PFSK-1 (cell line): Measurements from ENCODE around the gene ATG4B.

Source experiments
- FOXP2 ChIP-seq: optimal IDR thresholded peaks from 2 replicates; pipeline ENCODE3; 2011; ENCODE audit warnings: borderline replicate concordance, control low read depth, inconsistent platforms; ENCODE audit not compliant: insufficient read depth; ENCODE audit errors: extremely low read length, extremely low read depth
- POLR2AphosphoS5 ChIP-seq: IDR thresholded peaks from 2 replicates; pipeline ENCODE4 v1.6.1; 2012; ENCODE audit warnings: low read depth, mild to moderate bottlenecking, control low read depth, low read length, moderate library complexity
- REST ChIP-seq, 2 experiments: IDR thresholded peaks; 2 replicates each; pipeline versions ENCODE4 v1.6.1 to v1.8.0; 2011 to 2012; ENCODE audit warnings: low read depth in 2 of 2, low read length in 2 of 2, control low read depth in 1 of 2, inconsistent platforms in 1 of 2, mild to moderate bottlenecking in 1 of 2, moderate library complexity in 1 of 2; ENCODE audit not compliant: insufficient read depth in 1 of 2
- SIN3A ChIP-seq: IDR thresholded peaks from 2 replicates; pipeline ENCODE4 v1.6.1; 2012; ENCODE audit warnings: mild to moderate bottlenecking, low read length, moderate library complexity, borderline replicate concordance; ENCODE audit not compliant: insufficient read depth
- TAF1 ChIP-seq: IDR thresholded peaks from 2 replicates; pipeline ENCODE4 v1.6.1; 2012; ENCODE audit warnings: low read length, control low read depth, borderline replicate concordance; ENCODE audit not compliant: insufficient read depth

ATG4B gene

DNA sequence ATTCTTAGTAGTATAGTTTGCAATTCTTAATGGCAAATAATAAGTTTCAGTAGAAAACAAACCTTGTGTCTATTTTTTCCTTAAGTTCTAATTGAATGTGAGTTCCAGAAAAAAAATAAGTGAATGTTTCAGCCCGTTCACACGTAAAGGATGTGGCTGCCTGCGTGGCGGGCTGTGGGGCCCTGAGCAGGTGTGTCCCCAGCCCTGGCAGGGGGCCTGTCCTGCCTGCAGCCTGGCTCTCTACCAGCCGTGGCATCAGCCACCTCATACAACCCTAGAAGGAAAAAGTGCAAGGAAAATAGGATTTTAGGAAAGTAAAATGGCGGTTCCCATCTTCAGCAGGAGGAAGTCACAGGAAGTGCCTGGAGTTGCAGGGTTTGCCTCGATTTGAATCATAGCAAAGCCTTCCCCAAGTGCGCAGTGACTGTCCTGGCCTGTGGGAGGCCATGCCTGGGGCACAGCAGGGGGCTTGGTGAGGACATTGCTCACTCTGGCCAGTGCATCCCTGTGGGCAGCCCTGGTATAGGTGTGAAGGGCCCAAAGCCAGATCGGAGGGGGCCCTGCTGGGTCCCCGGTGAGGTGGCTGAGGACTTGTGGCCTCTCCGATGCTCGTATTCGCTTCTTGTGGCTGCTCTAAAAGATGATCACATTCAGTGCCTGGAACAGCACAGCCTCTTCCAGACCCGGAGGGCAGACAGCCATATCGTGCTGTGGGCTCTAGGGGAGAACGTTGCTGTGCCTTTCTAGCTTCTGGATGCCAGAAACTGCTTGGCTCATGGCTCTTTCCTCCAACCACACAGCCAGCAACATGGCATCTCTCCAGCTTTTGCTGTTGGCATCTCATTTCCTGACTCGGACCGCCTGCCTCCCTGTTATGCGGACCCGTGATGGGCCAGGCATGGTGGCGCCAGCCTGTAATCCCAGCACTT is 36.6 kb downstream of the ATG4B start:
- TF ChIP-seq POLR2AphosphoS5 = no peak
- no peak for TF ChIP-seq REST (IDR thresholded peaks at IDR 0.05; ENCODE audit: insufficient read depth in 1 of 2, low read depth in 2 of 2, low read length in 2 of 2)
- no peak for TF ChIP-seq SIN3A
- no peak for TF ChIP-seq FOXP2
- TF ChIP-seq TAF1 = no peak

- TF ChIP-seq TAF1 = no peak
- TF ChIP-seq FOXP2 = no peak
- TF ChIP-seq REST (IDR thresholded peaks at IDR 0.05; ENCODE audit: insufficient read depth in 1 of 2, low read depth in 2 of 2, low read length in 2 of 2) = no peak
- TF ChIP-seq SIN3A = no peak
- no peak for TF ChIP-seq POLR2AphosphoS5
Measured at GRCh38 chr2:241675885-241676284, 38.4 kb downstream of the ATG4B start.

GRCh38 chr2:241676665-241677064 is 39.2 kb downstream of the ATG4B start:
- TF ChIP-seq FOXP2 (no peak), SIN3A (no peak), TAF1 (no peak), REST (IDR thresholded peaks at IDR 0.05; ENCODE audit: insufficient read depth in 1 of 2, low read depth in 2 of 2, low read length in 2 of 2) (no peak), POLR2AphosphoS5 (no peak)

- TF ChIP-seq POLR2AphosphoS5 (no peak), TAF1 (no peak), REST (IDR thresholded peaks at IDR 0.05; ENCODE audit: insufficient read depth in 1 of 2, low read depth in 2 of 2, low read length in 2 of 2) (no peak), SIN3A (no peak), FOXP2 (no peak)
Measured at GRCh38 chr2:241677392-241677791, 39.9 kb downstream of the ATG4B start.
